ENCODE results near the gene HOXD12.

HOXD12 gene

DNA sequence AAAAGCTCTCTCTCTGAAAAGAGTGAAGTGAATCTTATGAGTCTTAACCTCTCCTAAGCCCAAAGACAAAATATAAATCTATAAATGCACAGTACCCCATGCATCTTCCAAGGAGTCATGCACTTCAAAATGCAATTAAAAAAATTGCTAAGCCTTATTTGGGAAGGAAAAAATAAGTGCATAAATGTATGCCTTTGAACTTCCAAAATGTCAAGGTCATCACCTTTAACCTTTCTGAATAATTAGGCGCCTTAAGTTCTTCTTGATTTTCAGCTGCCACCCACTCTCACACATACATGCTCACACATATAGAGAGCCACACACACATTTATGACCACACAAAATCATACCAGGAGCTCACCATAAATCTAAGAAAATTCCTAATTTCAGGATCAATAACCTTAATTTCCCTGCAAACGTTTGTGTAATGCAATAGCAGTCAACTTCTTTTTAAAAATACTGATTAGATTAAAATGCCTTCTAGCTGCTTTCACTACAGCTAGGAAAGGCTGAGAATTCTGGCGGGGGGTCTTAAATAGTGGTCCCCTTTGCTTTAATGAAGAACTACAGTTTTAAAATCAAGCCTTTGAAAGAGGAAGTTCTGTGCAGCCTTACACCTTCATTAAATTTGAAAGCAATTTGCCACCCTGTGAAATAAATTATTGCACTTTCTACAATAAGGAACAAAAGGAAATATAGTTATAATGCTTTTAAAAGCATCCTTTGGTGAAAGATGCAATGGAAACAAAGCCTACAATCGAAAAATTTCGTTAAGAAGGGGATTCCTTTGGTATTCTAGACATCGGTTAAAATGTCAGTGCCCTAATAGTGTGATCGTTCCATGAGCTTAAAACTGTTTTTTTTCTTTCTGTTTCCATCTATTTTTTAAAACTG is 11.1 kb downstream of the HOXD12 start:
- H3K4me1 ChIP-seq (ENCODE audit: control insufficient read depth, low read length) = no peaks in the 10 kb centered on the region
- no peaks in the 10 kb centered on the region for H3K79me2 ChIP-seq (ENCODE audit: control insufficient read depth, low read length)
- H3F3A ChIP-seq (ENCODE audit: control insufficient read depth, insufficient read depth) = no peaks in the 10 kb centered on the region
- H3K9me2 ChIP-seq (replicated peaks; ENCODE audit: control insufficient read depth, low read length) = no peaks in the 10 kb centered on the region
- H3K36me3 ChIP-seq (ENCODE audit: control insufficient read depth, low read length) = no peaks in the 10 kb centered on the region
- no peaks in the 10 kb centered on the region for H3K9me3 ChIP-seq (ENCODE audit: control insufficient read depth, insufficient read depth, low read length)
- H3K27me3 ChIP-seq (ENCODE audit: control insufficient read depth, low read length) = peaks cover 22% of the 10 kb centered on the region
- no peak overlapping the region for H3K27ac ChIP-seq (ENCODE audit: low read depth, low read length)
- H3K4me3 ChIP-seq (ENCODE audit: low read length) = no peak overlapping the region
- H3K4me2 ChIP-seq (ENCODE audit: low read length) = no peak overlapping the region
- TF ChIP-seq EZH2phosphoT487 (IDR thresholded peaks at IDR 0.05; ENCODE audit: borderline replicate concordance, low read length) = no peak
- TF ChIP-seq CTCF (IDR thresholded peaks at IDR 0.05; ENCODE audit: low read depth, low read length, poor library complexity, severe bottlenecking) = no peak
- no peaks in the 10 kb centered on the region for H4K20me1 ChIP-seq (ENCODE audit: control insufficient read depth, insufficient read depth, low read depth, low read length)

DNA sequence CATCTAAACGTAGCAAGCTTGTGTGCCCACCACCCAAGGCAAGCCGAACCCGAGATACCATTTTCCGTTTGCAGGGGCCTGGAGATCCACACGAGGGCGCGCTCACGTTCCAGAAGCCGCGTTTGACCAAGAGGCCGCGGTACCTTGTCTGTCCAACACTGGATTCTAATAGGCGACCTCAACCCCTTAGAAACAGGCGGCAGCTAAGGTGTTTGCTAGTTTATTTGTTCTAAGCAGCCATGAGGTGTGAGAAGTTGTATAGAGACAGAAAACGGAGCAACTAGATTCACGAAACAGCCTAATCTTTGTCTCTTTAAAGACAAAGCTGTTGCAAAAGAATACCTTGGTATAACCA is 11.7 kb downstream of the HOXD12 start:
- H3K27me3 ChIP-seq (ENCODE audit: control insufficient read depth, low read length) = peaks cover 22% of the 10 kb centered on the region
- no peak overlapping the region for H3K4me2 ChIP-seq (ENCODE audit: low read length)
- H3K4me1 ChIP-seq (ENCODE audit: control insufficient read depth, low read length) = no peaks in the 10 kb centered on the region

DNA sequence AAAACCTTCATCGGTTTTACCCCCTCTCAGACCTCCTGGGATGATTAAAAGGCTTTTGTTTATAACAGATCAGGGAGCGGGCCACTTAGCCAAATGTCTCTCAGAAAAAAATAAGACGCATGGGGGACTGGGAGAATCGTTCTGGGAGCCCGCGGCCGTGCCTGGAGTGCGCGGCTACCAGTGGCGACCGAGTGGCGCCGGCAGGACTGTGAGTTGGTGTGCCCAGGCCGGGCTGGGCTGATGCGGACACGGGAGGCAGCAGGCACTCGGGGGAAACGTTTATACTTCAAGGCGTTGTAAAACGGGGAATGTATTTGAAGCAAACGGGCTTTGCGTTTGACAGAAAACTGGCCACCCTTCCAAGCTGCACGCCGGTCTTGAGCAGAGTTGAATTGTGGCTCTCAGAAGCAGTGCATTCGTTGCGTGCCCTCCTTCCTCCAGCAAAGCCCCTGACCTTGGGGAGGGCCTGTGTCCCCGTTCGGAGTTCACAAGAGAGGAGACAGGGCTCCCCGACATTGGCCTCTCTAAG is 12.3 kb downstream of the HOXD12 start:
- TF ChIP-seq EZH2phosphoT487 (IDR thresholded peaks at IDR 0.05; ENCODE audit: borderline replicate concordance, low read length) (no peak), CTCF (IDR thresholded peaks at IDR 0.05; ENCODE audit: low read depth, low read length, poor library complexity, severe bottlenecking) (no peak)
- Histone ChIP-seq H3K27ac (ENCODE audit: low read depth, low read length) (no peak overlapping the region), H3F3A (ENCODE audit: control insufficient read depth, insufficient read depth) (no peaks in the 10 kb centered on the region), H4K20me1 (ENCODE audit: control insufficient read depth, insufficient read depth, low read depth, low read length) (no peaks in the 10 kb centered on the region), H3K9me3 (ENCODE audit: control insufficient read depth, insufficient read depth, low read length) (no peaks in the 10 kb centered on the region), H3K79me2 (ENCODE audit: control insufficient read depth, low read length) (no peaks in the 10 kb centered on the region), H3K4me3 (ENCODE audit: low read length) (no peak overlapping the region), H3K27me3 (ENCODE audit: control insufficient read depth, low read length) (peaks cover 22% of the 10 kb centered on the region), H3K4me2 (ENCODE audit: low read length) (no peak overlapping the region), H3K9me2 (replicated peaks; ENCODE audit: control insufficient read depth, low read length) (no peaks in the 10 kb centered on the region), H3K4me1 (ENCODE audit: control insufficient read depth, low read length) (no peaks in the 10 kb centered on the region), H3K36me3 (ENCODE audit: control insufficient read depth, low read length) (no peaks in the 10 kb centered on the region)

More for the DNA sequence above, 11.7 kb downstream of the HOXD12 start:
- Histone ChIP-seq H3K79me2 (ENCODE audit: control insufficient read depth, low read length) (no peaks in the 10 kb centered on the region), H3K4me3 (ENCODE audit: low read length) (no peak overlapping the region), H3F3A (ENCODE audit: control insufficient read depth, insufficient read depth) (no peaks in the 10 kb centered on the region), H3K9me3 (ENCODE audit: control insufficient read depth, insufficient read depth, low read length) (no peaks in the 10 kb centered on the region), H3K36me3 (ENCODE audit: control insufficient read depth, low read length) (no peaks in the 10 kb centered on the region), H3K27ac (ENCODE audit: low read depth, low read length) (no peak overlapping the region), H4K20me1 (ENCODE audit: control insufficient read depth, insufficient read depth, low read depth, low read length) (no peaks in the 10 kb centered on the region), H3K9me2 (replicated peaks; ENCODE audit: control insufficient read depth, low read length) (no peaks in the 10 kb centered on the region)
- no peak for TF ChIP-seq EZH2phosphoT487 (IDR thresholded peaks at IDR 0.05; ENCODE audit: borderline replicate concordance, low read length)
- peak; percentile 57 for TF ChIP-seq CTCF (IDR thresholded peaks at IDR 0.05; ENCODE audit: low read depth, low read length, poor library complexity, severe bottlenecking)

Data from DOHH2 (cell line).